ENCODE results near the gene SAA2. TPM values are rescaled to one million over a fixed set of nuclear protein-coding genes. Genes with fewer than 3 reads are reported as not detected.
"Not testable (repeated sequence)": the region's sequence is repeated elsewhere in the genome, so short reads cannot be mapped to it uniquely, and the experiment has no call there.

The SAA2 gene
- polyA plus RNA-seq, 1 donor (not counting 4 experiments of a cell fraction or from before 2014, with no cell fraction given): 1.2 TPM

- Histone ChIP-seq H3K9ac (ENCODE audit: control insufficient read depth, extremely low read depth, insufficient read depth, low read length) (no peak overlapping the region), H3K27ac (ENCODE audit: control insufficient read depth, insufficient read depth, low read length) (no peak overlapping the region), H3K4me3 (ENCODE audit: control insufficient read depth in 2 of 3, extremely low read depth in 1 of 3, insufficient read depth in 2 of 3, low read depth in 1 of 3, low read length in 3 of 3) (no peak overlapping the region), H3K79me2 (ENCODE audit: control insufficient read depth, insufficient read depth, low read length) (no peaks in the 10 kb centered on the region), H3K4me1 (ENCODE audit: control insufficient read depth, extremely low read depth, insufficient read depth, low read length) (no peaks in the 10 kb centered on the region), H3K27me3 (ENCODE audit: control insufficient read depth, extremely low read depth, insufficient read depth, low read length) (no peaks in the 10 kb centered on the region), H3K9me3 (ENCODE audit: control insufficient read depth, low read depth, low read length) (no peaks in the 10 kb centered on the region), H3K4me2 (ENCODE audit: control insufficient read depth, extremely low read depth, insufficient read depth, low read depth, low read length) (no peak overlapping the region), H3K9me1 (ENCODE audit: control insufficient read depth, extremely low read depth, insufficient read depth, low read length) (no peaks in the 10 kb centered on the region), H3K36me3 (ENCODE audit: control insufficient read depth in 2 of 2, extremely low read depth in 1 of 2, insufficient read depth in 2 of 2, low read length in 2 of 2) (no peaks in the 10 kb centered on the region), H2AFZ (ENCODE audit: control insufficient read depth, low read length) (no peak overlapping the region), H4K20me1 (ENCODE audit: control insufficient read depth, extremely low read depth, insufficient read depth, low read length) (no peaks in the 10 kb centered on the region)
- FAIRE-seq (no peak), DNase-seq (ENCODE audit: low read depth, low spot score) (no peak)
- no peak for TF ChIP-seq CTCF (optimal IDR thresholded peaks at IDR 0.05 in 1 of 3, IDR thresholded peaks at IDR 0.05 in 1 of 3, conservative IDR thresholded peaks at IDR 0.05 in 1 of 3; ENCODE audit: extremely low read depth in 1 of 3, insufficient read depth in 2 of 3, low read length in 3 of 3)
- no peak for TF ChIP-seq EZH2 (IDR thresholded peaks at IDR 0.05; ENCODE audit: low read length)
- dilution Hi-C loops (cut with MboI; ENCODE audit: extremely low pct_ligation_motif_present, low sequenced_read_pairs): no loop called here
These were observed 22.7 kb upstream of the SAA2 start for GRCh38 chr11:18271206-18271605.

GRCh38 chr11:18270102-18270501, 21.6 kb upstream of the SAA2 start:
- no peak for FAIRE-seq
- Histone ChIP-seq H3K9ac (ENCODE audit: control insufficient read depth, extremely low read depth, insufficient read depth, low read length) (no peak overlapping the region), H3K9me1 (ENCODE audit: control insufficient read depth, extremely low read depth, insufficient read depth, low read length) (no peaks in the 10 kb centered on the region), H3K4me2 (ENCODE audit: control insufficient read depth, extremely low read depth, insufficient read depth, low read depth, low read length) (no peak overlapping the region), H4K20me1 (ENCODE audit: control insufficient read depth, extremely low read depth, insufficient read depth, low read length) (no peaks in the 10 kb centered on the region), H3K9me3 (ENCODE audit: control insufficient read depth, low read depth, low read length) (no peaks in the 10 kb centered on the region), H3K79me2 (ENCODE audit: control insufficient read depth, insufficient read depth, low read length) (no peaks in the 10 kb centered on the region), H3K4me1 (ENCODE audit: control insufficient read depth, extremely low read depth, insufficient read depth, low read length) (peaks cover 5% of the 10 kb centered on the region), H3K4me3 (ENCODE audit: control insufficient read depth in 2 of 3, extremely low read depth in 1 of 3, insufficient read depth in 2 of 3, low read depth in 1 of 3, low read length in 3 of 3) (no peak overlapping the region), H3K36me3 (ENCODE audit: control insufficient read depth in 2 of 2, extremely low read depth in 1 of 2, insufficient read depth in 2 of 2, low read length in 2 of 2) (no peaks in the 10 kb centered on the region), H3K27me3 (ENCODE audit: control insufficient read depth, extremely low read depth, insufficient read depth, low read length) (no peaks in the 10 kb centered on the region), H3K27ac (ENCODE audit: control insufficient read depth, insufficient read depth, low read length) (no peak overlapping the region), H2AFZ (ENCODE audit: control insufficient read depth, low read length) (no peak overlapping the region)
- dilution Hi-C loops (cut with MboI; ENCODE audit: extremely low pct_ligation_motif_present, low sequenced_read_pairs): no loop called here
- no peak for TF ChIP-seq EZH2 (IDR thresholded peaks at IDR 0.05; ENCODE audit: low read length)
- TF ChIP-seq CTCF (optimal IDR thresholded peaks at IDR 0.05 in 1 of 3, IDR thresholded peaks at IDR 0.05 in 1 of 3, conservative IDR thresholded peaks at IDR 0.05 in 1 of 3; ENCODE audit: extremely low read depth in 1 of 3, insufficient read depth in 2 of 3, low read length in 3 of 3): peak; percentile 9 to 30 (median 21)
- DNase-seq (ENCODE audit: low read depth, low spot score): no peak

GRCh38 chr11:18269252-18269651, 20.8 kb upstream of the SAA2 start:
- dilution Hi-C loops (cut with MboI; ENCODE audit: extremely low pct_ligation_motif_present, low sequenced_read_pairs); H3K27me3 ChIP-seq (ENCODE audit: control insufficient read depth, extremely low read depth, insufficient read depth, low read length); FAIRE-seq: not testable (repeated sequence)

GRCh38 chr11:18267335-18268133, 19.1 kb upstream of the SAA2 start:
- H3K27ac ChIP-seq (ENCODE audit: control insufficient read depth, insufficient read depth, low read length); H4K20me1 ChIP-seq (ENCODE audit: control insufficient read depth, extremely low read depth, insufficient read depth, low read length); H3K4me3 ChIP-seq (ENCODE audit: control insufficient read depth in 2 of 3, extremely low read depth in 1 of 3, insufficient read depth in 2 of 3, low read depth in 1 of 3, low read length in 3 of 3); H3K9me3 ChIP-seq (ENCODE audit: control insufficient read depth, low read depth, low read length); dilution Hi-C loops (cut with MboI; ENCODE audit: extremely low pct_ligation_motif_present, low sequenced_read_pairs); H3K79me2 ChIP-seq (ENCODE audit: control insufficient read depth, insufficient read depth, low read length); H3K9ac ChIP-seq (ENCODE audit: control insufficient read depth, extremely low read depth, insufficient read depth, low read length); H2AFZ ChIP-seq (ENCODE audit: control insufficient read depth, low read length); FAIRE-seq; H3K27me3 ChIP-seq (ENCODE audit: control insufficient read depth, extremely low read depth, insufficient read depth, low read length); H3K4me2 ChIP-seq (ENCODE audit: control insufficient read depth, extremely low read depth, insufficient read depth, low read depth, low read length); H3K9me1 ChIP-seq (ENCODE audit: control insufficient read depth, extremely low read depth, insufficient read depth, low read length); H3K36me3 ChIP-seq (ENCODE audit: control insufficient read depth in 2 of 2, extremely low read depth in 1 of 2, insufficient read depth in 2 of 2, low read length in 2 of 2); DNase-seq (ENCODE audit: low read depth, low spot score); H3K4me1 ChIP-seq (ENCODE audit: control insufficient read depth, extremely low read depth, insufficient read depth, low read length): not testable (repeated sequence)

More at GRCh38 chr11:18269252-18269651, 20.8 kb upstream of the SAA2 start:
- not testable (repeated sequence) for H3K79me2 ChIP-seq (ENCODE audit: control insufficient read depth, insufficient read depth, low read length); H2AFZ ChIP-seq (ENCODE audit: control insufficient read depth, low read length); H3K4me2 ChIP-seq (ENCODE audit: control insufficient read depth, extremely low read depth, insufficient read depth, low read depth, low read length); H3K27ac ChIP-seq (ENCODE audit: control insufficient read depth, insufficient read depth, low read length); H3K9ac ChIP-seq (ENCODE audit: control insufficient read depth, extremely low read depth, insufficient read depth, low read length); H3K36me3 ChIP-seq (ENCODE audit: control insufficient read depth in 2 of 2, extremely low read depth in 1 of 2, insufficient read depth in 2 of 2, low read length in 2 of 2); H3K9me3 ChIP-seq (ENCODE audit: control insufficient read depth, low read depth, low read length); H4K20me1 ChIP-seq (ENCODE audit: control insufficient read depth, extremely low read depth, insufficient read depth, low read length); H3K4me3 ChIP-seq (ENCODE audit: control insufficient read depth in 2 of 3, extremely low read depth in 1 of 3, insufficient read depth in 2 of 3, low read depth in 1 of 3, low read length in 3 of 3); H3K4me1 ChIP-seq (ENCODE audit: control insufficient read depth, extremely low read depth, insufficient read depth, low read length); DNase-seq (ENCODE audit: low read depth, low spot score); H3K9me1 ChIP-seq (ENCODE audit: control insufficient read depth, extremely low read depth, insufficient read depth, low read length)
